Left renal pelvis (tissue), 4 donors: ENCODE measurements around the gene LFNG. TPM values are rescaled to one million over a fixed set of nuclear protein-coding genes. Genes with fewer than 3 reads are reported as not detected.
"Not testable (repeated sequence)": the region's sequence is repeated elsewhere in the genome, so short reads cannot be mapped to it uniquely, and the experiment has no call there.

Experiments used
- DNase-seq, 4 donors: peaks; one replicate each; pipeline ENCODE4 v3.0.0-alpha.2; 2013; ENCODE audit warnings: low read depth in 4 of 4, low spot score in 3 of 4
- polyA plus RNA-seq, 4 donors: library from polyadenylated mRNA; unstranded; fragments of 120-200 nt; gene quantifications; one replicate each; pipeline ENCODE4 v1.2.1, GENCODE V29; 2013; ENCODE audit not compliant: insufficient read length in 4 of 4

The LFNG gene
- polyA plus RNA-seq, 4 donors: 10.7 to 34.9 (median 28.1) TPM

DNA sequence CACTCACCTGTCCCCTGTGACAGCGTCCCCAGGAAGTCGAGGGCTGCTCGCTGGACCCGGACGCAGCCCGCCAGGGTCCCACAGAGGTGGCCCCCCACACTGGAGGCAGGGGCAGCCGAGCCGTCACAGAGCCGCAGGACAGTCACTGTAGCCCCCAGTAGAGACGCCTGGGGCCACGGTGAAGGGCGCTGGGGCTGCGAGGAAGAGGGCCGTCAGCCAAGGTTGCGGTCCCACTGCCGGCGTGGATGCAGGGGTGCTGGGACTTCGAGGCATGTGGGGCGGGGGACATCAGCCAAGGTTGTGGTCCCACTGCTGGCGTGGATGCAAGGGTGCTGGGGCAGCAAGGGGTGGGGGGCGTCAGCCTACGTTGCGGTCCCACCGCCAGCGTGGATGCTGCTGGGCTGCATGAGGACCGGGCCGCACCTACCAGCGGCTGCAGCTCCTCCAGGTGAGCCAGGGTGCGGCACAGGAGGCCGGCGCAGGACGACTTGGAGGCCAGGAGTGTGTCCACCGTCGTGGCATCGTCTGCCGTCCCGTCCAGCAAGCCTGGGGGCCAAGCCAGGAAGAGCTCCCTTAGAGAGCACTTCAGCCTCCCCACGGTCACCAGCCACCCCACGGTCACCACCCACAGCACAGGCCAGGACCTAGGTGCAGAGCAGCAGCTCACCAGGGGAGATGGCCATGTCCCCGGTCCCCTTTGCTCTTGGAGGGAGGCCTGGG lies 21.9 kb downstream of the LFNG start:
- no peak for DNase-seq

DNA sequence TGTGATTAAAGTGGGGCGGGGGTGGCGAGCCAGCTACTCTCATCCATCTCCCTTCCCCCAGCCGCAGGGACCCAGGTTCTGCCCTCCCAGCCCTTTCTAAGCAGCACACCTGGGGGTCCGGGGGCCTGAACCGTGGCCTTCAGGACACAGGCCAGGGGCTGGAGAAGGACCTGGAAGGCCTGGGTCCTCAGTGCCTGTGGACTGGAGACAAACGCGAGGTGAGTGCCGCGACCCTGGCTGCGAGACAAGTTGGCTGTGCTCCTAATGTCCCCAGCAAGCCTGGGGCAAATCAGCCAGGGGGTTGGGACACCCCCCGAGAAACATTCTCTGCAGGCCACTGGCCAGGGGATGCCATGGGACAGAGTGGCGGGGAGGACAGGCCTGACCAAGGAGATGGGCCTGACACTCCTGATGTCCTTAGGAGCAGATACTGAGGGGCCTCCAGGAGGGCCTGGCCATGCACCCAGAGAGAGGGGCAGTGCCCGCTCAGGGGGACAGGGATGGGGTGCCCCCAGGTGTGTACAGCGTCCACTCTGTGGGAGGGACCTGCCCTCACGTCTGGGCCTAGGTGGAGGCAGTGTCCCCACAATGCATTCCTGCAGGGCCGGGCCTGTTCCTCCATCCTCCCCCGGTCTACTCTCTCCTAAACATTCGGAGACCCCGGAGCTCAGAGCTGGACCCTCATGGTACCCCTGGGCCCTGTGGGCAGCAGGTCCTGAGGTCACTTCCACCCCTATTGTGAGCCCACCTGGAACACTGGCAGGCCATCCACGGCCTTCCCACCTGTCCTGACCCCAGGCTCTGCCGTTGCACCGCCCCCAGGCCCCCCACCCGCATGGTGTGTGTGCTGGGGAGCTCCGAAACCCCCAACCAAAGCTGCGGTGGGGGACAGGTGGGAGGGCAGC lies 22.7 kb downstream of the LFNG start:
- no peak for DNase-seq

DNA sequence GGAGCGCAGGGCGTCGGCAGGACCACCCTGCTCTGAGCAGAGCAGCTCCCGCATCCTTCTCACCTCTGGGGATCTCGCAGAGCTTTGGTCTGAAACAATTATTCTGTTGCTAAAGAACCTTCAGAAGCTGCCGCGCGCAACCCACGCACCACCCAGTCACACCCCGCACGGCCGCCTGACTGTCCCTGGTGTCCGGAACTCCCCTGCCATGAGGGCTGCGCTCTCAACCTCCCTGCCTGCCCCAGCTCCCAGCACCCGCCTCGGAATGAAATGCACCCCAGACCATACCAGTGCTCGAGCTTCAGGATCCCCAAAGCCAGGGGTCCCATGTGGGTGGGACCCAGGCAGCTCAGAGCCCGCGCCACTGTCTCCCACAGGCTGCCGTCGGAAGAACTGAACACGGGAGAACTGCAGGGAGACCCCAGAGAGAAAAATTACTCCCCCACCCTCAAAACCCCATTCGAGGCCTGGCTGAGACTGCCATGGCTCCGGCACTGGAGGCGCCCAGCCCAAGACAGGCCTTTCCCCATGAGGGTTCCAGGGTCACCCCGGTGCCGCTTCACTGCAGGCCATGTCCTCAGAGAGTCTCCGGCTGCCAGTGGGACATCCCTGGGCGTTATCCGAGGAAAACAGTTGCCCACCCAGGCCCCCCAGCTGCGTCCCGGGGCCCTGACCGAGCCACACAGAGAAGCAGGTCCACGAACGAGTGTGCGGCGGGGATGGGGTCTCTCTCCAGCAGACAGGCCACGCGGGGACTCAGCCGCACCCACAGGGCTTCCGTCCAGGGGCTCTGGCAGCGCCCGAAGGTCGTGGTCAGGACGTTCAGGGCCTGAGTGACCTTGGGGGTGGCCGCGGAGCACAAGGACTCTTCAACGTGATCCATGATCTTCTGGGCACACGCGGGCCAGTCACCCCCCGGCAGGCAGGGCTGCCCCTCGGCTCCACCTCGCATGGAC lies 23.6 kb downstream of the LFNG start:
- DNase-seq: no peak

DNA sequence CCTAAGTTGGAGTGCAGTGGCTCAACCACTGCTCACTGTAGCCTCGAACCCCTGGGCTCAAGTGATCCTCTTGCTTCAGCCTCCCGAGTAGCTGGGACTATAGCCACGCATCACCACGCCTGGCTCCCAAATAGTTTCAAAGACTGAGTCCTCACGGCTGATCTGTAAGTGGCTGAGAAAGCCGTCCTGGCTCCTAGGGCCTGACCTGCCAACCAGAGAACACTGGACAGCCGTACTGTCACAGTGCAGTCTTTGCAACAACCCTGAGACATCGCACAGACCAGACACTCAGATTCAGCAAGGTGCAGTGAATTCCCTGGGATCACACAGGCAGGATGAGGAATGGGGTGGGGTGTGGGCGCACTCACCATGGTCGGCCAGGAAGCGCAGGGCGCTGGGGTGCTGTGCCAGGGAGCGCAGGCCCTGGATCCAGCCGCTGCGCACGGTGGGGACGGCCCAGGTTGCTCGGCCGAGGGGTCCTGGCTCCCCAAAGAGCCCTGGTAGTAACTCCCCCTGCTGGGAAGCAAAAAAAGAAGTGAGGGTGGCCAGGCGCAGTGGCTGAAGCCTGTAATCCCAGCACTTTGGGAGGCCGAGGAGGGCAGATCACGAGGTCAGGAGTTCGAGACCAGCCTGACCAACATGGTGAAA lies 25.1 kb downstream of the LFNG start:
- no peak for DNase-seq

DNA sequence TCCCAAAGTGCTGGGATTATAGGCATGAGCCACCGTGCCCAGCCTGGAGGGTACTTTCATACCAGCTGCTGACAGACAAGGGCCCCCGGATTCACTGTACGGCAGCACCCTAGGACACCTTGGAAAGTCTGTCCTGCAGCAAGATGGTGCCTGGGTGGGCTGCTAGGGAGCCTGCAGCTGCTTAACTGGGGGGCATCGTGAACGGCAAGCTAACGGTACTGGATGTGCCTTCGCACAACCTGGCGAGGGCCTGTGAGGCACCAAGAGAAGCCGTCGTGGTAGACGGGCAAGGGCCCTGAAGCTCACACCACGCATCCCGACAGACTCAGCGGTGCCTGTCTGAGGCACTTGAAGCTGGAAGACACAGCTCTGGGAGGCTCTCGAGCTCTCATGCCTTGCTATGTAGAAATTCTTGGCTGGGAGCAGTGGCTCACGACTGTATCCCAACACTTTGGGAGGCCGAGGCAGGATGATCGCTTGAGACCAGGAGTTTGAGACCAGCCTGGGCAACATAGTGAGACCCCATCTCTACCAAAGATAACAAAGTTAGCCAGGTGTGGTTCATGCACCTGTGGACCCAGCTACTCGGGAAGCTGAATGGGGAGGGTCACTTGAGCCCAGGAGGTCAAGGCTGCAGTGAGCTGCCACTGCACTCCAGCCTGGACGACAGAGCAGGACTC lies 26.3 kb downstream of the LFNG start:
- DNase-seq: no peak

DNA sequence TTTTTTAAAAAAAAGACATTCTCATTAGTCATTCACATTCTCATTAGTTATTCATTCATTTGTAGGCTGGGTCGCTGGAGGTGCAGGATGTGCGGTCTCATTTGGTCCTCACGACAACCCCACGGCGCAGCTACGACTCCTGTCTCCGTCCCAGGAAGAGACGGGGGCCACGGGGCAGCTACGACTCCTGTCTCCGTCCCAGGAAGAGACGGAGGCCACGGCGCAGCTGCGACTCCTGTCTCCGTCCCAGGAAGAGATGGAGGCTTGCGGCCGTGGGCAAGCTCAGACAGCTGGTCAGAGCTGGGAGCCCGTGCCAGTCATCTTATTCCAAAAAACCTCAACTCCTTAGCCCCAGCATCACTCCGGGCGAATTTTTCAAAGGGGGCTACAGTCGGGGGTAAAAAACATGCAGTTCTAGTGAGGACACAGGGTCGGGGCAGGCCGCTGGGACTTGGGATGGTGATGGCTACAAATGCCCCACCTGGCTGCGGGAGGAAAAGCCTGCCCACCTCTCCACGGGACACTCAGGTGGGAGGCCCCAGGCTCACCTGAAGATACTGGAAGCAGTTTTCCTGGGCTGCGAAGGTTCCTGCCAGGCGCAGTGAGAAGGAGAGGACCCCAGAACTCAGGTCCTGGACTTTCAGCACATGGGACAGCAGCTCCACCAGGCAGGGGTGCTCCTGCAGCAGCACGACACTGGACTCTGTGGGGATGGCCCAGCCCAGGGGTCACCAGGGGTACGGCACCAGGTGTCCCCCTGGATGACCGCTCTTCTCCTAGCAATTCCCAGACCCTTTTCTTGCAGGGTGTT lies 27.4 kb downstream of the LFNG start:
- no peak for DNase-seq

DNA sequence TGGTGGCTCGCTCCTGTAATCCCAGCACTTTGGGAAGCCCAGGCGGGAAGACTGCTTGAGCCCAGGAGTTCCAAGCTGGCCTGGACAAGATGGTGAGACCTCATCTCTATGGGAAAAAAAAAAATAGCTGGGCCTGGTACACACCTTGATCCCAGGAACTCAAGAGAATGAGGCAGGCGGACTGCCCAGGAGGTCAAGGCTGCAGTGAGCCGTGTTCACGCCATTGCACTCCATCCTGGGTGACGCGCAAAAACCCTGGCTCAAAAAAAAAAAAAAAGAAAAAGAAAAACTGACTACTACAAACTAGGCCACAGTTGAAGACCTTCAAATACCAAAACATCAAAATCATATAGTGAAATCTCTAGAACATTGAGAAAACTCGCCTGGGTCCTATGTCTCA lies 31.8 kb downstream of the LFNG start:
- DNase-seq: no peak

DNA sequence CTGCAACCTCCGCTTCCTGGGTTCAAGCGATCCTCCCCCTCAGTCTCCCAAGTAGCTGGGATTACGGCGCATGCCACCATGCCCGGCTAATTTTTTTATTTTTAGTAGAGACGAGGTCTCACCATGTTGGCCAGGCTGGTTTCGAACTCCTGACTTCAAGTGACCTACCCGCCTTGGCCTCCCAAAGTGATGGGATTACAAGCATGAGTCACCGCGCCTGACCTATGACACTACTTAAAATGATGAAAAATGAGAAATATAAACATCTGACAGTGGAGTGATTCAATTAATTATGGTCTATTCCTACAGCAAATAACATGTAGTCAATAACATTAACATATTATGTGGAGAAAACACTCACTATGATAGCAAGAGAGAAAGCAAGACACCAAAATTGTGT lies 33.5 kb downstream of the LFNG start:
- no peak for DNase-seq

DNA sequence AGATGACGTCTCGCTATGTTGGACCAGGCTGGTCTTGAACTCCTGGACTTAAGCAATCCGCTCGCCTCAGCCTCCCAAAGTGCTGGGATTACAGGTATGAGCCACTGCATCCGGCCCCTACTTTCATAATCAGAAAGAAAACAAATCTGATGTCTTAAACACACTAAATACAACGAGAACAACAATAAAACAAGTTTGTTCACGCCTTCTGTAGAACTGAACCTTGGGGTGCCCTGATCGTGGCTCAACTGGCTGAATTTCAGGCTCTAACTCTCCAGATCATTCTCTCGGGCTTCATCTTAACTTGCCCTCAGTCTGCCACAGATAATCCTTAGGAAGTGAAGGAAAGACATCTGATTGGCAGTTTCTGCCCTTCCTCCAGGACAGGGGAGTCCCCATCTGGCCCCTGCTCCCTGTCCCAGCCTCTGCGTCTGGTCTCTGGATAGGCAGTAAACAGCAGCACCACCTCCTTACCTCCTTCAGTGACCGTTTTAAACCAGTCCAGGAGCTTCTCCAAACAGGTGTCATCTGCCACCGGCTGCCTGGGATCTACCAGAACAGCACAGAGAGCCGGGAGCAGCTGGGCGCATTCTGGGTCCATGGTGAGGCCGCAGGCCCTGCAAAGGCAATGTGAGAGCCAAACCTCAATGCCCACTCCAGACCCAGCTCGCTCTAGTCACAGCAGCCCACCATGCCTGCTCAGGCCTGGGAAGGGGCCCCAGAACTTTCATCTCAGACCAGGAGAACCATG lies 34.4 kb downstream of the LFNG start:
- no peak for DNase-seq

DNA sequence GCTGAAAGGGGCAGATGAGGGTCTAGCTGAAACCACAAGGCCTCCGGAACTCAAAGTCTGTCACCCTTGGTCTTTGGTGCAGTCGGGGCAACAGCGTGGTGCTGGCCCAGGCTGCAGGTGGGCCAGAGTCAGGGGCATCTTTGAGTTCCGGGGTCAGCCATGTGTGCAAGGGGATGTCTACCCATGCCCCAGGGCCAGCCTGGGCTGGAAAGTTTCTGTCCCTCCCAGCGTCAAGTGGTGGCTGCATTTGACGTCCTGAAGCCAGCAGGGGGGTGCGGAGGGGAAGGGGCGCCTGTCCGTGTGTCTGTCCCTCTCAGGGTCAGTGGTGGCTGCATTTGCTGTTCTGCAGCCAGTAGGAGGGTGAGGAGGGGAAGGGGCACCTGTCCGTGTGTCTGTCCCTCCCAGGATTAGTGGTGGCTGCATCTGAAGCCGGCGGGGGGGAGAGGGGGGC lies 35.1 kb downstream of the LFNG start:
- no peak for DNase-seq

DNA sequence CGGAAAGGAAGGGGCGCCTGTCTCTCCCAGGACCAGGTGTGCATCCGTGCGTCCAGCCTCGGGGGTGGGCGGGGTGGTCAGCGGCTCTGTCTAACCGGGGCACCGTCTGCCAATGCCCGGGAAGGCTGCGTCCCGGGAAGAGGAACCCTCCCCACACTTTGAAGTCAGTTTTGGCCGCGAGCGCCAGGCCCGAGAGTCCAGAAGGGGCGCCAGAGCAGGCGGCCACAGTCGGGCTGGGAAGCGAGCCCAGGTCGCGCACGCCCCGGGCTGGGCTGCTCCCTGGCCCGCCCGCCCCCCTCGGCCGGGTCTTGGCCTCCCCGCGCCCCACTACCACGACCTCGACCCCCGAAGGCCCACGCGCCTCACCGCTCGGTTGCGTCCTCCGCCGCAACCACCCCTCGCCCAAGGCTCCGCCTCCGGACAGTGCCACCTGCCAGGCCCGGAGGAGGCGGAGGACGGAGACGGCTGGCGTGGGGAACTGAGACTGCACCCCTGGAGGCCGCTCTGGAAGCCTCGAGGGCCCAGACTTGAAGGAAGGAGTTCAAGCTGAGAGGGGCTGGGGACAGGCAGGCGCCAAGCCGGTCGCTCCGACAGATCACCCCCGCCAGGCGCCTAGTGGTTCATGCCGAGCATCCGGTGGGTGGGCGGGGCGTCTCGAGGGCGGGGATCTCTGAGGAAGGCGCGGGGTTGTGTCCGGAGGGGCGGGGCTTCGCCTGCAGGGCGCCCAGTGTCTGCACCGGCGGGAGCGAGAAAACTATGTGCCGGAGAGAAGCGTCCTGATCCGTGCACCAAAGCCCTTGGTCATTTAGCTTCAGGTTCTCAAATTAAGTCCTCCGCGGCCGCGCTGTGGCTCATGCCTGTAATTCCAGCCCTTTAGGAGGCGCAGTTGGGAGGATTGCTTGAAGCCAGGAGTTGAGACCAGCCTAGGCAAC lies 35.8 kb downstream of the LFNG start, which contains the start of gene BRAT1:
TSS of gene BRAT1 (minus strand) at position 404 of the 932 bp plus-strand sequence. CDS start 1,093 bp downstream, outside the sequence.
- peak; percentile 79 to 85 (median 84) for DNase-seq

DNA sequence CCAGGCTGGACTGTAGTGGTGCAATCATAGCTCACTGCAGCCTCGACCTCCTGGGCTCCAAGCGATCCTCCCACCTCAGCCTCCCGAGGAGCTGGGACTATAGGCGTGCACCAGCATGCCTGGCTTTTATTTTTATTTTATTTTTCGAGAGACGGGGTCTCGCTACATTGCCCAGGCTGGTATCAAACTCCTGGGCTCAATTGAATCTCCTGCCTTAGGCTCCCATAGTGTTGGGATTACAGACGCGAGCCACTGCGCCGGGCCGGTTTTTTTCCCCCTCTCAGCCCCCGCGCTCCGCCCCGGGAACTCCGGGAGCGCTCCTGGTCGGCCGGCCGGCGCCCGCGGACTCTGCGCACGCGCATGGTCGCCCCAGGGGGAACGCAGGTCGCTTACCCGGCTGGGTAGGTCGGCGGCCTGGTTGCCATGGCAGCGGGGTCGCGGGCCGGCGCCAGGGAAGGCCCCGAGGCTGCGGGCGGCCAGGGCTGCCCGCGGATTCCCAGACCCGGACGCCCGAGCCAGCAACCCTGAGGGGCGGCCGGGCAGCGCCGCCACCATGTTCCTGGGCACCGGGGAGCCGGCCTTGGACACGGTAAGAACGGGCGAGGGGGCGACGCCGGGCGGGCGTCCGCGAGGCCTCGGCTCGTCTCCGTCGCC lies 39.2 kb downstream of the LFNG start, which contains the start of gene IQCE:
TSS of gene IQCE (plus strand) at position 351 of the 654 bp plus-strand sequence. CDS start at position 554, 203 bp downstream.
- peak; percentile 64 to 81 (median 78) for DNase-seq

DNA sequence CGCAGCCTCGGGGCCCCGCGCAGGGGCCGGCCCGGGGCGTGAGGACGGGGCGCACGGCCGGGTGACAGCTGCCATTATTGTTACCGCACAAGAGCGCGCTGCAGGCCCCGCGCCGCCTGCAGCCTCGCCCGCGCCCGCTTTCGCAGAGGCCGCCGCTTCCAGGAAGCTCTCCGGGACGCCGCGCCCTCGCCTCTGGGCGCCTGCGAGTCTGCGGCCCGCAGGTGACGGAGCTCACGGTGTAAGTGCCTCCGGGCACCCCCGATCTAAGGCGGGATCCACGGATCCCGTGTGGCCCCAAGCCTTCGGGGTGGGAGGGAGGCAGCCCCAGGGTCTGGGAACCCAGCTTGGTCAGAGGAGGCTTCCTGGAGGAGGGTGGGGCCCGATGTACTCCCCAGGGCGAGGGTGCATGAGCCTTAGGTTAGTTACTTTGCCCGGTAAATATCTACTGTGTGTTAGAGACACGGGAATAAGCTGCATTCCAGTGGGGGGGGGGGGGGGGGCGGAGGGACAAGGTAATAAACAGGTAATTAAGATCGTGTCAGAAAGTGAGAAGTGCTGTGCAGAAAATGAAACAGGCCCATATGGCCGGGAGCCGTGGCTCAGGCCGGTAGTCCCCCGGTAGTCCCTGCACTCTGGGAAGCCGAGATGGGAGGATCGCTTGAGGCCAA lies 39.8 kb downstream of the LFNG start:
- DNase-seq: no peak

DNA sequence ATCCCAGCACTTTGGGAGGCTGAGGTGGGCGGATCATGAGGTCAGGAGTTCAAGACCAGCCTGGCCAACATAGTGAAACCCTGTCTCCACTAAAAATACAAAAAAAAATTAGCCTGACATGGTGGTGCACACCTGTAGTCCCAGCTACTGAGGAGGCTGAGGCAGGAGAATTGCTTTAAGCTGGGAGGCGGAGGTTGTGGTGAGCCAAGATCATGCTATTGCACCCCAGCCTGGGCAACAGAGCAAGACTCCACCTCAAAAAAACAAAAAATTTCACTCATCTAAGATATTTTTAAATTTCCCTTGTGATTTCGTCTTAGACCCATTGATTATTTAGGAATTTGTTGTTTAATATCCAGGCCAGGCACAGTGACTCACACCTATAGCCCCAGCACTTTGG lies 44.4 kb downstream of the LFNG start:
- not testable (repeated sequence) for DNase-seq

DNA sequence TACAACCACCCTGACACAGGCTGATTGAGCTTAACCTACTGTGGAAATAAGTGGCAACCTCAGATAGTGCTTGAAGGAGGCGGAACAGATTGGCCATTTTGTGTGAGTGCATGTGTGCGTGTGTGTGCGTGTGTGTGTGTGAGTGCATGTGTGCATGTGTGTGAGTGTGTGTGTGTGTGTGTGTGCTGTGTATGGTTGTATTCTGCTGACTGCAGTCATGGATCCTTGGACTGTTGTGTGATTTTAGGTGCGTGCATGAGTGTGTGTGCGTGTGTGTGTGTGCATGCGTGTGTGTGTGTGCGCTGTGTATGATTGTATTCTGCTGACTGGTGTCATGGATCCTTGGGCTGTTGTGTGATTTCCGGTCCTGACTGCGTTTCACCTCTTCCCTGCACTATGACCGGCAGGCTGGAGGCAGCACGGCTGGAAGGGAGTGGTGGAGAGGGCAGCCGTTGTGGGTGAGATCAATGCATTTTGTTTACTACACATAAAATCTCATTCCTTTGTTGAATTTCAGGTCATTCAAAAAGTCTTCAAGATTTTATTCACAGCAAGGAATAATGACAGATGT lies 45.5 kb downstream of the LFNG start:
- DNase-seq: no peak
